CD4-positive, CD25-positive, alpha-beta regulatory T cell (primary cell): ENCODE results near the gene ARHGAP12. TPM values are rescaled to one million over a fixed set of nuclear protein-coding genes. Genes with fewer than 3 reads are reported as not detected.
A peak's percentile ranks its signal among the peaks of the same experiment; 100 is the strongest.
"Not testable (repeated sequence)": the region's sequence is repeated elsewhere in the genome, so short reads cannot be mapped to it uniquely, and the experiment has no call there.

Experiments used
- ATAC-seq, 2 donors: fragments of 150-1000 bp; cut with Tn5 transposase; one replicate each; pipeline ENCODE4 v1.10.0; 2021; ENCODE audit warnings: low read depth in 2 of 2, moderate number of reproducible peaks in 2 of 2, moderate library complexity in 1 of 2
- DNase-seq, 3 donors: peaks; one replicate each; pipeline versions ENCODE4 v3.0.0 to v3.0.0-alpha.2; 2012 to 2022; ENCODE audit warnings: mixed read lengths in 1 of 3
- H3K27ac ChIP-seq: one replicate; pipeline ENCODE4 v1.7.0; 2013; ENCODE audit warnings: mild to moderate bottlenecking, low read length; ENCODE audit not compliant: insufficient read depth, poor library complexity, severe bottlenecking
- H3K27me3 ChIP-seq: one replicate; pipeline ENCODE4 v1.7.0; 2013; ENCODE audit warnings: low read length; ENCODE audit not compliant: control insufficient read depth, insufficient read depth
- H3K36me3 ChIP-seq: one replicate; pipeline ENCODE4 v1.7.0; 2013; ENCODE audit warnings: mild to moderate bottlenecking, low read length, moderate library complexity; ENCODE audit not compliant: control insufficient read depth, insufficient read depth
- H3K4me1 ChIP-seq: 2 replicates; pipeline ENCODE4 v1.7.0; 2013; ENCODE audit warnings: mild to moderate bottlenecking, low read length; ENCODE audit not compliant: insufficient read depth, control insufficient read depth, poor library complexity, severe bottlenecking
- H3K4me3 ChIP-seq: one replicate; pipeline ENCODE4 v1.7.0; 2013; ENCODE audit warnings: low read depth, mild to moderate bottlenecking, low read length, moderate library complexity
- H3K9me3 ChIP-seq, 2 experiments: 1 replicate in 1 of 2; 2 replicates in 1 of 2; pipeline ENCODE4 v1.7.0; 2013; ENCODE audit warnings: low read length in 2 of 2, mild to moderate bottlenecking in 1 of 2, moderate library complexity in 1 of 2; ENCODE audit not compliant: control insufficient read depth in 2 of 2
- H3K27ac Mint-ChIP-seq, 3 donors: one replicate each; pipeline ENCODE4 v1.8.0; 2020 to 2022; ENCODE audit warnings: mild to moderate bottlenecking in 3 of 3, mixed read lengths in 3 of 3, moderate library complexity in 2 of 3
- H3K27me3 Mint-ChIP-seq: one replicate; pipeline ENCODE4 v1.8.0; 2022; ENCODE audit warnings: mild to moderate bottlenecking, mixed read lengths
- H3K36me3 Mint-ChIP-seq: one replicate; pipeline ENCODE4 v1.8.0; 2020; ENCODE audit warnings: mixed read lengths
- H3K4me1 Mint-ChIP-seq, 4 donors: one replicate each; pipeline ENCODE4 v1.8.0; 2020 to 2022; ENCODE audit warnings: mixed read lengths in 4 of 4, mild to moderate bottlenecking in 1 of 4
- H3K4me3 Mint-ChIP-seq, 4 donors: one replicate each; pipeline ENCODE4 v1.8.0; 2020 to 2022; ENCODE audit warnings: mild to moderate bottlenecking in 4 of 4, mixed read lengths in 4 of 4, moderate library complexity in 3 of 4
- H3K9me3 Mint-ChIP-seq, 7 donors: one replicate each; pipeline ENCODE4 v1.8.0; 2020 to 2022; ENCODE audit warnings: mixed read lengths in 7 of 7, mild to moderate bottlenecking in 3 of 7, moderate library complexity in 2 of 7
- polyA plus RNA-seq, 4 donors: library from polyadenylated mRNA; unstranded; fragments of 300-500 nt; fragmentation: Illumina TruSeq; gene quantifications; one replicate each; pipeline ENCODE4 v1.2.3, GENCODE V29; 2021
- total RNA-seq: library from RNA; stranded (reverse); gene quantifications from one replicate; pipeline ENCODE4 v1.2.3, GENCODE V29; 2022

ARHGAP12 gene
- total RNA-seq (28.3 TPM), polyA plus RNA-seq (10 to 100 TPM in 3 of 4 donors, 1 to 10 TPM in 1; 8.8 to 12.4 (median 11.7) TPM)

DNA sequence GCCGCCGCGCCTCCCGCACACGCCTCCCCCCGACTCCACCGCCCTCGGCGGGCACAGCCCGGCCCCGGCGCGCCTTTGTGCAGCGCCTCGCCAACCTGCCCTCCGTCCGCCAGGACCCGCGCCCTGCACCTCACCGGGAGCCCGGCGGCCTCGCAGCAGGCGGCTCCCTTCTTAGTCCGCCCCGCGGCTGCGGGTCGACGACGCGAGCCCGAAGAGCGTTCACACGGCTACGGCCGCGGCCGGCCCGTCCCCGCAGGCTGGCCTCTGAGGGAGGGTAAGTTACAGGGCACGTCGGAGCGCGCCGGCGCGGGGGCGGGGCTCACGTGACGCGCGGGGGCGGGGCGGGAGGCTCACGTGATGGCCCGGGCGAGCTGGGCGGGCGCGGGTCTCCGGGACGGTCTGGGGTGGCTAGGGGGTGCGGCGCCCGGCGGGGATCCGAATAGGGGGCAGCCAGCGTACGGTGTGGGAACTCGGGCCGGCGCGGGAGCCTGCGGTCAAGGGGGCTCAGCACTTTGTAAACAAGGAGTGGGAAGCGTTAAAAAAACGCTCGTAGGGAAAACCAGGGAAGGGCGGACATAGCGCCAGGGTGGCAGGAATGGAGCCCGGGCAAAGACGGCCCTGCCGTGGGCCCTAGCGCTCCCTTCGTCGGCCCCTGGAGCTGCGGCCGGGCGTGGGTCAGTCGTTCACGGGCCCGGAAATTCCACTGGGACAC lies at the start of gene ARHGAP12:
TSS of gene ARHGAP12 (minus strand) at position 283 of the 712 bp plus-strand sequence. CDS start 19,976 bp downstream, outside the sequence.
- H3K36me3 Mint-ChIP-seq: peaks cover 3% of the 10 kb centered on the region

GRCh38 chr10:31978156-31978483 lies 49.5 kb upstream of the ARHGAP12 start:
- no peak overlapping the region for H3K4me3 ChIP-seq
- no peak overlapping the region for H3K27ac ChIP-seq
- no peaks in the 10 kb centered on the region for H3K27me3 ChIP-seq
- no peak for DNase-seq
- peaks cover 9 to 28% (median 11%) of the 10 kb centered on the region in 4 donors for H3K4me1 Mint-ChIP-seq
- no peak overlapping the region for H3K4me3 Mint-ChIP-seq
- H3K36me3 Mint-ChIP-seq: no peaks in the 10 kb centered on the region
- no peak overlapping the region for H3K27ac Mint-ChIP-seq
- no peaks in the 10 kb centered on the region for H3K27me3 Mint-ChIP-seq
- H3K9me3 Mint-ChIP-seq: peaks cover 0 to 4% (median 1%) of the 10 kb centered on the region in 7 donors
- no peaks in the 10 kb centered on the region for H3K36me3 ChIP-seq
- peaks cover 10% of the 10 kb centered on the region for H3K4me1 ChIP-seq
- ATAC-seq: no peak
- H3K9me3 ChIP-seq: peaks cover 0 to 3% of the 10 kb centered on the region in 2 experiments

More for the DNA sequence above, at the start of gene ARHGAP12:
- peak; percentile 83 to 84 for ATAC-seq
- Mint-ChIP-seq H3K4me3 (peak within 1 kb of the TSS; percentile 81 to 96 (median 94)), H3K9me3 (no peaks in the 10 kb centered on the region), H3K27ac (peak within 1 kb of the TSS; percentile 91 to 97 (median 94)), H3K27me3 (no peaks in the 10 kb centered on the region), H3K4me1 (peaks cover 23 to 52% (median 46%) of the 10 kb centered on the region in 4 donors)
- peak within 1 kb of the TSS; percentile 84 for H3K4me3 ChIP-seq
- H3K4me1 ChIP-seq: peaks cover 49% of the 10 kb centered on the region
- peak within 1 kb of the TSS; percentile 76 for H3K27ac ChIP-seq
- DNase-seq: peak; percentile 80 to 88 (median 85)
- H3K27me3 ChIP-seq: no peaks in the 10 kb centered on the region
- H3K36me3 ChIP-seq: no peaks in the 10 kb centered on the region
- no peaks in the 10 kb centered on the region for H3K9me3 ChIP-seq

DNA sequence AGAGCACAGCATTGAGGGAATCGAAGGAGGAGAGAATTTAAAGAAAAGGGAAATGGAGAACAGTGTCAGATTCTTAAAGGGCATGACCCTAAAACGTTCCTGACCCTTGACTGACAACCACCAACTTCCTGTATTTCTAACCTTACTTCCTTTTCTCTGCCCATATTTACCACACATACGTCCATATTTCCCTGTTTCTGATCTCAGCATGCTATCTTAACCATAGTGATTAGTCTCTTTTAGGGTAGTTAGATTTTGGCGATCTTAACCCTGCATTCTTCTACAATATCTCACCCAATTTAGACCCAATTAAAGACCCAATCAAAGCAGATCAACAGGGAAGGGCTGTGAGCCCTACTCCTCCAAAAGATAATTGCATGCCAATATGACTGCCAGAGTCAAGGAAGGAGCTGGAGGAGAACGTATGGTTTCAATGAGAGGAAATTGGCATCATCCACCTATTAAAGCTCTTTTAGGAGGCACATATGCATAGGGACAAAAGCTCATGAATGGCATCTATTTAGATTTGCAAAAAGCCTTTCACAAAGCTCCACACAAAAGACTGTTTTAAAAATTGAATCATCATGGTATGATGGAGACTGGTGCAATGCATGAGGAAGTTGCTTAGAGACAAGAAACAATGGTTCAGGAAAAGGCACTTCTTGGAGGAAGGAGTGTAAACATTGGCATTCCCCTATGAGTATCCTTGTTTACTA lies 49.0 kb upstream of the ARHGAP12 start:
- H3K27ac ChIP-seq: no peak overlapping the region
- peaks cover 9 to 28% (median 11%) of the 10 kb centered on the region in 4 donors for H3K4me1 Mint-ChIP-seq
- no peaks in the 10 kb centered on the region for H3K27me3 ChIP-seq
- H3K9me3 Mint-ChIP-seq: peaks cover 0 to 4% (median 1%) of the 10 kb centered on the region in 7 donors
- H3K9me3 ChIP-seq: peaks cover 0 to 3% of the 10 kb centered on the region in 2 experiments
- no peaks in the 10 kb centered on the region for H3K27me3 Mint-ChIP-seq
- peaks cover 10% of the 10 kb centered on the region for H3K4me1 ChIP-seq
- H3K36me3 Mint-ChIP-seq: no peaks in the 10 kb centered on the region
- DNase-seq: peak in 1 of 3 donors; percentile 13
- no peaks in the 10 kb centered on the region for H3K36me3 ChIP-seq
- peak overlapping the region; percentile 42 for H3K4me3 ChIP-seq
- ATAC-seq: peak in 1 of 2 donors; percentile 28
- H3K27ac Mint-ChIP-seq: no peak overlapping the region
- H3K4me3 Mint-ChIP-seq: no peak overlapping the region

DNA sequence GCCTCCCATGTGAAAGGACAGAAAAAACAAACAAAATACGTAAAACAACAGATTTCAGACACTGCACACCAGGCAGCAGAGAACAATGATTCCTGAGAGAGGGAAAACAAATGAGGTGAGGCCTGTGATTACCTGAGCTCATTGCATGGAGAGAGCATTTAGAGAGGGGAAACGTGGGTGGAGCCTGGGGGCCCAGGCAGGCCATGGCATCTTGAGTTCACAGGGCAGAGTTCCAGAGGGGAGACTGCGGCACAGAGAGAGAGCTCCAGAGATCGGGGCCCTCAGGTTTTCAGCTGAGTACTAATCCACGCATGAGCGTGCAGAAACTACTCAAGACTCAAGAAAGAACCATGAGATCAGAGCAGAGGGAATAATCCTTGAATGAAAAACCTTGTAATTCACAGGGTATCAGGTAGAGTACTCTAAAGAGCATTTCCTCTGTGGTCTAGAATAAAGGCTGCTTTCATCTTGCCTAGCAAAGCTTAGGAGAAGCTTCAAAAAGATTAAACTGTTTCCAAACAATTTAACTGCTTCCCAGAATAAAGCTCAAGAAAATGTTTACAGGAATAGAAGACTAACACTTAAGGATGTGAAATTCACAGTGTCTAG lies 46.6 kb upstream of the ARHGAP12 start:
- DNase-seq: no peak
- no peak overlapping the region for H3K27ac ChIP-seq

GRCh38 chr10:31974434-31975124 lies 45.9 kb upstream of the ARHGAP12 start:
- no peak overlapping the region for H3K4me3 ChIP-seq
- Mint-ChIP-seq H3K9me3 (peaks cover 0 to under 1% (median 0%) of the 10 kb centered on the region in 7 donors), H3K36me3 (no peaks in the 10 kb centered on the region), H3K4me3 (peak overlapping the region in 1 of 4 donors; percentile 59), H3K27me3 (no peaks in the 10 kb centered on the region), H3K4me1 (peaks cover 9 to 28% (median 11%) of the 10 kb centered on the region in 4 donors), H3K27ac (no peak overlapping the region)
- peaks cover 10% of the 10 kb centered on the region for H3K4me1 ChIP-seq
- no peak for ATAC-seq
- H3K27ac ChIP-seq: no peak overlapping the region
- no peaks in the 10 kb centered on the region for H3K9me3 ChIP-seq
- no peaks in the 10 kb centered on the region for H3K36me3 ChIP-seq
- no peaks in the 10 kb centered on the region for H3K27me3 ChIP-seq
- no peak for DNase-seq

More for the DNA sequence above, 46.6 kb upstream of the ARHGAP12 start:
- no peak for ATAC-seq
- Mint-ChIP-seq H3K27ac (no peak overlapping the region), H3K36me3 (no peaks in the 10 kb centered on the region), H3K4me3 (no peak overlapping the region), H3K9me3 (peaks cover 0 to 2% (median 0%) of the 10 kb centered on the region in 7 donors), H3K27me3 (no peaks in the 10 kb centered on the region), H3K4me1 (peaks cover 9 to 28% (median 11%) of the 10 kb centered on the region in 4 donors)
- Histone ChIP-seq H3K27me3 (no peaks in the 10 kb centered on the region), H3K4me3 (no peak overlapping the region), H3K36me3 (no peaks in the 10 kb centered on the region), H3K9me3 (no peaks in the 10 kb centered on the region), H3K4me1 (peaks cover 10% of the 10 kb centered on the region)

DNA sequence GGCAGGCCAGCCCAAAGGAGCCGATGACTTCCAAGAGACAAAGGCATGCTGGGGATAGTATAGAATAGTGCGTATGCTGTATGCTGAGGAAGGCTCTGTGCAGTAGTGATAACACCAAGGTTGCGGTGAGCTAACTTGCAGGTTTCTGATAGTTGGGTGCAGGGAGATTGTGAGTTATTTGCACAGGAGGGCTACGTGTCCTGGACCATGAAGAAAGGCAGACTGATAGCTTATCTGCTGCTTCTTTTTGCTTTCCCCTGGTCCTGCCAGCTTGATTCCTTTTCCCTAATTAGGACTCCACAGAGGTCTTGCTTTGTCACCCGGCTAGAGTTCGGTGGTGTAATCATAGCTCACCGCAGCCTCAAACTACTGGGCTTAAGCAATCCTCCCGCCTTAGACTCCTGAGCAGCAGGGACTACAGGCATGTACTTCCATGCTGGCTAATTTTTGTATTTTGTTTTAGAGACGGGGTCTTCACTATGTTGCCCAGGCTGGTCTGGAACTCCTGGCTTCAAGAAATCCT lies 43.9 kb upstream of the ARHGAP12 start:
- no peak overlapping the region for H3K4me3 Mint-ChIP-seq
- no peaks in the 10 kb centered on the region for H3K9me3 ChIP-seq
- H3K9me3 Mint-ChIP-seq: no peaks in the 10 kb centered on the region
- no peaks in the 10 kb centered on the region for H3K27me3 ChIP-seq
- H3K36me3 Mint-ChIP-seq: no peaks in the 10 kb centered on the region
- no peak overlapping the region for H3K27ac Mint-ChIP-seq
- DNase-seq (no peak), ATAC-seq (no peak)
- H3K4me1 Mint-ChIP-seq: peaks cover 7 to 24% (median 8%) of the 10 kb centered on the region in 4 donors
- H3K4me1 ChIP-seq: peaks cover 5% of the 10 kb centered on the region
- no peaks in the 10 kb centered on the region for H3K36me3 ChIP-seq
- H3K4me3 ChIP-seq: no peak overlapping the region
- no peak overlapping the region for H3K27ac ChIP-seq
- no peaks in the 10 kb centered on the region for H3K27me3 Mint-ChIP-seq

DNA sequence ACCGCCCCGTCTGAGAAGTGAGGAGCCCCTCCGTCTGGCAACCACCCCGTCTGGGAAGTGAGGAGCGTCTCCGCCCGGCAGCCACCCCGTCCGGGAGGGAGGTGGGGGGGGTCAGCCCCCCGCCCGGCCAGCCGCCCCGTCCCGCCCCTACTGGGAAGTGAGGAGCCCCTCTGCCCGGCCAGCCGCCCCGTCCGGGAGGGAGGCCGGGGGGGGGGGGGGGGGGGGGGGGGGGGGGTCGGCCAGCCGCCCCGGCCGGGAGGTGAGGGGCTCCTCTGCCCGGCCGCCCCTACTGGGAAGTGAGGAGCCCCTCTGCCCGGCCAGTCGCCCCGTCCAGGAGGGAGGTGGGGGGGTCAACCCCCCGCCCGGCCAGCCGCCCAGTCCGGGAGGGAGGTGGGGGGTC lies 41.2 kb upstream of the ARHGAP12 start:
- not testable (repeated sequence) for H3K27ac ChIP-seq, H3K4me1 Mint-ChIP-seq, H3K4me3 ChIP-seq, DNase-seq, H3K27me3 ChIP-seq, H3K4me3 Mint-ChIP-seq, ATAC-seq, H3K27ac Mint-ChIP-seq, H3K9me3 Mint-ChIP-seq, H3K36me3 Mint-ChIP-seq, H3K4me1 ChIP-seq, H3K9me3 ChIP-seq, H3K36me3 ChIP-seq, H3K27me3 Mint-ChIP-seq
